GM12878 (cell line): Measurements from ENCODE around the gene CELSR3. TPM values are rescaled to one million over a fixed set of nuclear protein-coding genes. Genes with fewer than 3 reads are reported as not detected.

ENCODE experiments used
- ATAC-seq: fragments of 200-7000 bp; cut with Tn5 transposase; 3 replicates; pipeline ENCODE4 v1.9.1; 2020; ENCODE audit warnings: mild to moderate bottlenecking, moderate library complexity
- BruUV-seq: library from RNA; stranded (reverse); fragments of 400-500 nt; replicated peaks from 2 replicates; lab custom pipeline; 2021; lab: Mats Ljungman, UMichigan
- CTCF ChIA-PET: fragments of 300-600 bp; sonication (Branson Sonifier 250); formaldehyde crosslinking; extraction: SDS; loops from one replicate; lab custom pipeline; 2021; ENCODE audit warnings: inconsistent platforms; lab: Yijun Ruan, JAX
- POLR2A ChIA-PET: fragments of 350-600 bp; formaldehyde crosslinking; extraction: SDS; loops from one replicate; lab custom pipeline; 2021; ENCODE audit warnings: inconsistent platforms; lab: Charles Lee
- RAD21 ChIA-PET: fragments of 300-600 bp; sonication (Branson Sonifier 250); formaldehyde crosslinking; loops from one replicate; lab custom pipeline; 2023; ENCODE audit warnings: antibody characterized with exemption; ENCODE audit not compliant: unreplicated experiment; lab: Charles Lee
- SMC1A ChIA-PET: fragments of 300-600 bp; sonication (Branson Sonifier 250); formaldehyde crosslinking; loops from one replicate; lab custom pipeline; 2023; ENCODE audit not compliant: unreplicated experiment, uncharacterized antibody; lab: Charles Lee
- DNase-seq: peaks from one replicate; pipeline ENCODE4 v3.0.0-alpha.2; 2011; ENCODE audit warnings: low read depth, low spot score
- FAIRE-seq: peaks from 3 replicates; lab custom pipeline; 2011; peaks lifted over from hg19 to GRCh38; lab: Jason Lieb, UNC
- H2AFZ ChIP-seq: 2 replicates; pipeline ENCODE4 v1.6.0; 2011; ENCODE audit warnings: low read depth, low read length, control low read depth; ENCODE audit not compliant: control insufficient read depth
- H3K27ac ChIP-seq: 2 replicates; pipeline ENCODE4 v1.5.1; 2011; ENCODE audit warnings: control low read depth; ENCODE audit not compliant: control insufficient read depth, insufficient read depth
- H3K27me3 ChIP-seq, 2 experiments: replicated peaks in 1 of 2; 2 replicates each; pipeline versions ENCODE4 v1.6.0 to v1.6.1; 2011; ENCODE audit warnings: low read length in 1 of 2; ENCODE audit not compliant: control insufficient read depth in 2 of 2, insufficient read depth in 2 of 2
- H3K36me3 ChIP-seq, 2 experiments: 2 replicates each; pipeline ENCODE4 v1.5.1; 2011; ENCODE audit warnings: low read length in 1 of 2; ENCODE audit not compliant: control insufficient read depth in 2 of 2, insufficient read depth in 2 of 2
- H3K4me1 ChIP-seq: 2 replicates; pipeline ENCODE4 v1.6.1; 2011; ENCODE audit warnings: mild to moderate bottlenecking, low read length, moderate library complexity, mixed read lengths; ENCODE audit not compliant: control insufficient read depth, insufficient read depth
- H3K4me2 ChIP-seq: 2 replicates; pipeline ENCODE4 v1.6.0; 2011; ENCODE audit warnings: control low read depth; ENCODE audit not compliant: control insufficient read depth, insufficient read depth
- H3K4me3 ChIP-seq: fragments of 200-600 bp; sonication (generic); 2 replicates; pipeline ENCODE4 v1.5.1; 2016
- H3K79me2 ChIP-seq: 2 replicates; pipeline ENCODE4 v1.6.0; 2011; ENCODE audit warnings: low read length; ENCODE audit not compliant: control insufficient read depth, insufficient read depth
- H3K9ac ChIP-seq: 2 replicates; pipeline ENCODE4 v1.8.0; 2011; ENCODE audit warnings: low read length, control low read depth, mixed read lengths; ENCODE audit not compliant: control insufficient read depth, insufficient read depth
- H3K9me3 ChIP-seq: replicated peaks from 3 replicates; pipeline ENCODE4 v1.5.1; 2011; ENCODE audit warnings: mild to moderate bottlenecking, low read length; ENCODE audit not compliant: control insufficient read depth, insufficient read depth
- H4K20me1 ChIP-seq: 2 replicates; pipeline ENCODE4 v1.6.0; 2011; ENCODE audit not compliant: control insufficient read depth, insufficient read depth
- HDAC6 ChIP-seq: fragments of 200-600 bp; sonication (generic); IDR thresholded peaks from one replicate; pipeline ENCODE4 v1.8.0; 2017; ENCODE audit warnings: antibody characterized with exemption; ENCODE audit not compliant: unreplicated experiment
- JUND ChIP-seq: IDR thresholded peaks from 2 replicates; pipeline ENCODE4 v1.6.1; 2012; ENCODE audit warnings: low read depth, mild to moderate bottlenecking, low read length, improper control_type of control experiment, moderate library complexity
- MEF2B ChIP-seq: fragments of 450-650 bp; IDR thresholded peaks from 2 replicates; pipeline ENCODE4 v1.6.1; 2018; ENCODE audit warnings: mild to moderate bottlenecking, moderate library complexity; ENCODE audit not compliant: partially characterized antibody, poor library complexity, severe bottlenecking
- POLR2A ChIP-seq: IDR thresholded peaks from 2 replicates; pipeline ENCODE4 v1.6.1; 2011; ENCODE audit warnings: low read depth, mild to moderate bottlenecking, low read length
- RUNX3 ChIP-seq: IDR thresholded peaks from 2 replicates; pipeline ENCODE4 v1.6.1; 2012; ENCODE audit warnings: low read length, inconsistent platforms
- SMAD5 ChIP-seq: IDR thresholded peaks from 2 replicates; pipeline ENCODE4 v1.6.1; 2016; ENCODE audit warnings: antibody characterized with exemption, low read depth
- SREBF2 ChIP-seq: IDR thresholded peaks from 2 replicates; pipeline ENCODE4 v1.6.1; 2012; ENCODE audit warnings: mild to moderate bottlenecking, low read length
- TARDBP ChIP-seq: IDR thresholded peaks from 2 replicates; pipeline ENCODE4 v1.6.1; 2016; ENCODE audit warnings: borderline replicate concordance
- WGBS: methylation state at CpG from one replicate; pipeline ENCODE4 v1.1.6; 2016; ENCODE audit warnings: low lambda C conversion rate; ENCODE audit not compliant: insufficient replicate concordance, insufficient coverage; ENCODE audit errors: missing lambda C conversion rate; 5-methylcytosine and 5-hydroxymethylcytosine counted together
- in situ Hi-C: fragments of 300-500 bp; cut with MboI; formaldehyde crosslinking; loops from 9 replicates; pipeline ENCODE4 v1.14.3; 2018; ENCODE audit warnings: mixed read lengths
- intact Hi-C: fragments of 100-400 bp; cut with micrococcal nuclease; formaldehyde crosslinking; loops from one replicate; pipeline ENCODE4 v1.14.2; 2022; ENCODE audit not compliant: unreplicated experiment
- polyA plus RNA-seq, 11 experiments: library from polyadenylated mRNA; depleted of rRNA in 4 of 11; unstranded in 6 of 11; stranded (reverse) in 5 of 11; fragments of >200 nt; fragmentation: Nextera tagmentation in 4 of 11; fragmentation: Illumina TruSeq in 1 of 11; extraction: Ambion mirVana in 4 of 11; extraction: Trizol in 1 of 11; gene quantifications; 1 replicate in 1 of 11; 2 replicates in 10 of 11; pipeline versions ENCODE4 v1.2.1 to v1.2.3, GENCODE V29; 2011 to 2016; ENCODE audit warnings: inconsistent platforms in 2 of 11, missing spikeins in 2 of 11, low read depth in 1 of 11
- total RNA-seq, 4 experiments: library from RNA; depleted of rRNA in 3 of 4; stranded (reverse); fragments of >200 nt in 3 of 4; fragmentation: Illumina TruSeq in 1 of 4; extraction: Trizol in 1 of 4; gene quantifications; 2 replicates each; pipeline versions ENCODE4 v1.2.1 to v1.2.3, GENCODE V29; 2013 to 2021
- TF ChIP-seq, protein P1 (sequence below): IDR thresholded peaks from 2 replicates; pipeline ENCODE4 v1.6.1; 2011; ENCODE audit warnings: mild to moderate bottlenecking, low read depth, low read length, moderate library complexity; ENCODE audit not compliant: insufficient replicate concordance

The CELSR3 gene
- total and polyA plus RNA-seq, 10 of the 15 experiments (the other 5 are each of a cell fraction or from before 2014, with no cell fraction given), result 0.08 to 1.6 (median 0.57) TPM

DNA sequence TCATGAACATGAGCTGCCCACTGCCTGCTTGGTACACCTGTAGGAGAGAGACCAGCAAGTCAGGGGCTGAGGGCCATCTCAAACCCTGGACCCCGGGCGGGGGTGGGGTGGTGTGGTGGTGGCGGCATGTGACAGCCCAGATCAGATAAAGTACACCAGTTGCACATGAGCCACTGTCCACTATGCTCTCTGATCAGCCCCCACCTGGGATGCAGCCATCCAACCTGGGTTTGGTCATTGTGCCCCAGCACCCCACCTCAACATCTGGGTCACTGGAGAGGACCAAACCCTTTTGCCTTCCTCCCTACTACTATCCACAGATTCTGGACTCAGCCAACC, 26.0 kb upstream of the CELSR3 start:
- RAD21 ChIA-PET, result interaction anchor here (0.6 kb wide), 1 partner anchor 262 kb away, joined by 3 read pairs; no protein-coding TSS in a partner anchor
- peaks cover 19% of the 10 kb centered on the region for H3K79me2 ChIP-seq
- no peak overlapping the region for H3K4me2 ChIP-seq
- H4K20me1 ChIP-seq, result no peaks in the 10 kb centered on the region; the same call in 1 of the 2 replicates
- CTCF ChIA-PET, result interaction anchor here (0.6 to 1.4 kb wide), 4 partner anchors 14 to 253 kb away, joined by 3 to 4 read pairs (median 3); no protein-coding TSS in a partner anchor
- BruUV-seq, result no TSS peak
- DNase-seq (no peak), FAIRE-seq (no peak), ATAC-seq (no peak)
- POLR2A ChIA-PET, result no interaction called here
- no peaks in the 10 kb centered on the region for H3K27me3 ChIP-seq
- in situ Hi-C loops (no loop called here), intact Hi-C loops (no loop called here)
- H3K36me3 ChIP-seq, result peaks cover 31 to 37% of the 10 kb centered on the region in 2 experiments
- no peak overlapping the region for H3K27ac ChIP-seq
- H2AFZ ChIP-seq, result no peak overlapping the region
- H3K4me3 ChIP-seq, result no peak overlapping the region
- WGBS, result 97% methylated on average over 3 of the region's 3 CpGs
- SMC1A ChIA-PET, result no interaction called here
- H3K9me3 ChIP-seq, result no peaks in the 10 kb centered on the region
- no peak overlapping the region for H3K9ac ChIP-seq
- H3K4me1 ChIP-seq, result peaks cover 4% of the 10 kb centered on the region; the same call in 1 of the 2 replicates
- TF ChIP-seq RUNX3, result no peak
- no peak for TF ChIP-seq SREBF2
- TF ChIP-seq MEF2B, result no peak

DNA sequence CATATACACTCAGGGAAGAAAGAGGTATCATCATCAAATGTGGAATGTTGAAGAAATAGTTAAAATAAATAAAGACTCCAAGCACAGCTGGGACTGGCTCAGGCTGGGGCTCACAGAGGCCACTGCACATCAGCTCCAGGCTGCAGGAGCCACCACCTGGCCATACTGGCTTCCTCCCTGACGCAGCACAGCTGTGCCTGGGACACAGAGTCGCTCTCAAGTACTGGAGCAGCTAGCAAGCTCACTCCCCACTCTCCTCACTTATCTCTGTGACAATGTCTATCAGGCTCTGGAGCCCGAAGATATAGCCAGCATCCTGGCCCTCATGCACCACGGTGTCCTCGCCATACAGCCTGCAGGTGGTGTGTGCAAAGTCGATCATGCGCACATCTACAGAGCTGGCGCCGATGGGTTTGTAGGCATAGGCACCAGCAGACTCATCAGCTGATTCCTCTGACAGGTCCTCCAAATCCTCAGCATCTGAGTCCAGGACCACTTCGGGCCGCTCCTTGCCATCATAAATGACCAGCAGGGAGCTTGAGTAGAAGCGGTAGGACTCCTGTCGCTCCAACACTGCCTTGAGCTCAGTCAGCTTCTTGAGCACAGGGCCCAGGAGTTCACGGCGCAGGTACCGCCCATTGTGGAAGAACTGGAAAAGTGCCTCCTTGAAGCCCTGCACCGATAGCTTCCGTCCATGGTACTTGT, 25.5 kb upstream of the CELSR3 start:
- FAIRE-seq, result no peak
- Histone ChIP-seq H4K20me1 (no peaks in the 10 kb centered on the region; the same call in 1 of the 2 replicates), H3K79me2 (peaks cover 24% of the 10 kb centered on the region), H2AFZ (no peak overlapping the region), H3K27ac (no peak overlapping the region), H3K27me3 (no peaks in the 10 kb centered on the region), H3K4me2 (no peak overlapping the region), H3K36me3 (peaks cover 28 to 34% of the 10 kb centered on the region in 2 experiments), H3K4me3 (no peak overlapping the region), H3K9ac (no peak overlapping the region), H3K4me1 (peaks cover 8% of the 10 kb centered on the region; the same call in 1 of the 2 replicates), H3K9me3 (no peaks in the 10 kb centered on the region)
- ChIA-PET SMC1A (no interaction called here), POLR2A (interaction anchor here (0.6 kb wide), 1 partner anchor 1414 kb away, joined by 6 read pairs; no protein-coding TSS in a partner anchor), CTCF (interaction anchor here (0.6 to 1.4 kb wide), 5 partner anchors 14 to 252 kb away, joined by 3 to 4 read pairs (median 3); partner anchors contain the start of gene ARIH2), RAD21 (interaction anchor here (0.6 kb wide), 1 partner anchor 262 kb away, joined by 3 read pairs; no protein-coding TSS in a partner anchor)
- intact Hi-C loops (no loop called here), in situ Hi-C loops (no loop called here)
- no peak for ATAC-seq
- BruUV-seq, result no TSS peak
- DNase-seq, result no peak
- 96% methylated on average over 18 of the region's 18 CpGs for WGBS
- TF ChIP-seq POLR2A (peak; percentile 38), TARDBP (no peak), JUND (no peak), SMAD5 (no peak), HDAC6 (no peak)
- TF ChIP-seq, protein P1, sequence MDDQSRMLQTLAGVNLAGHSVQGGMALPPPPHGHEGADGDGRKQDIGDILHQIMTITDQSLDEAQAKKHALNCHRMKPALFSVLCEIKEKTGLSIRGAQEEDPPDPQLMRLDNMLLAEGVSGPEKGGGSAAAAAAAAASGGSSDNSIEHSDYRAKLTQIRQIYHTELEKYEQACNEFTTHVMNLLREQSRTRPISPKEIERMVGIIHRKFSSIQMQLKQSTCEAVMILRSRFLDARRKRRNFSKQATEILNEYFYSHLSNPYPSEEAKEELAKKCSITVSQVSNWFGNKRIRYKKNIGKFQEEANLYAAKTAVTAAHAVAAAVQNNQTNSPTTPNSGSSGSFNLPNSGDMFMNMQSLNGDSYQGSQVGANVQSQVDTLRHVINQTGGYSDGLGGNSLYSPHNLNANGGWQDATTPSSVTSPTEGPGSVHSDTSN, result no peak
